GM20431 (cell line): ENCODE results near the gene LRG1.

Experiments used
- in situ Hi-C: fragments of 300-500 bp; cut with MseI, MboI; formaldehyde crosslinking; loops from one replicate; pipeline ENCODE4 v1.15.0; 2020; ENCODE audit warnings: low sequenced_read_pairs; ENCODE audit not compliant: unreplicated experiment

Gene LRG1

DNA sequence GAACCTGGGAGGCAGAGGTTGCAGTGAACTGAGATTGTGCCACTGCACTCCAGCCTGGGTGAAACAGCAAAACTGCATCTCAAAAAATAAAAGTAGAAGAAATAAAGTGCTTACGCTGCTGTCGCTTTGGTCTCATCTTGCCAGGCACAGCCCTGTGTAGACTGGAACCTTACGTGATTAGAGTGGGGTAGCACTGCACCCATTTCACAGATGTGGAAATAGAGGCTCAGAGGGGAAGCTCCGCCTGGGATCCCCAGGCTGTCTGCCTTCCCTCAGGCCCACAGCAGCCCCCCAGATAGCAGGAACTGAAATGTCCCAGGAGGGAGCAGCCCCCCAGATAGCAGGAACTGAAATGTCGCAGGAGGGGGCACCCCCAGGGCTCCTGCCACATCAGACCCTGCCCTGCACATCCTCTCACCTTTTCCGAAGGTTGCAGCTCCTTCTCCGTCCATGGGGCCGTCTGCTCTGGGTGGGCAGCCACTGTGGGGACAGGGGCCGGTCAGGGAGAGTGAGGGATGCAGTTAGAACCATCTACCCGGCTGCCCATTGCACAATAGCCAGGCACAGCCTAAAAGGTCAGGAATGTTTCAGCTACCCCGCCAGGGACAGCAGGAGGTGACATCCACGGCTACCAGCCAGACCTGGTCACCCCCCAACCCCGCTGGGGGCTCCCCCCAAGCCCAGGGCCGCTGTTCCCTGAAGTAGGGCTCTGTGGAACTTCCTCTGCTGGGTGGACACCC lies 23.5 kb downstream of the LRG1 start:
- in situ Hi-C loops = no loop called here

DNA sequence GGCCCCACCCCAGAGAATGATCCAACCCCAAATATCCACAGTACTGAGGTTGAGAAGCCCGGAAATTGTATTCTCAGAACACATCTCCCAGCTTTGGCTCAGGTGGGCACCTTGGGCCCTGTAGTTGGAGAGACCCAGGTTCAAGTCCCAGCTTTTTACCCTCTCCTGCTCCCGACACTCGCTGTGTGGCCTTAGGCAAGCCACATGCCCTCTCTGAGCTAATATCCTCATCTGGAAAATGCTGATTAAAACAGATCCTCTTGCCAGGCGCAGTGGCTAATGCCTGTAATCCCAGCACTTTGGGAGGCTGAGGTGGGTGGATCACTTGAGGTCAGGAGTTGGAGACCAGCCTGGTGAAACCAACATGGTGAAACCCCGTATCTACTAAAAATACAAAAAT lies 24.1 kb downstream of the LRG1 start:
- in situ Hi-C loops = no loop called here

DNA sequence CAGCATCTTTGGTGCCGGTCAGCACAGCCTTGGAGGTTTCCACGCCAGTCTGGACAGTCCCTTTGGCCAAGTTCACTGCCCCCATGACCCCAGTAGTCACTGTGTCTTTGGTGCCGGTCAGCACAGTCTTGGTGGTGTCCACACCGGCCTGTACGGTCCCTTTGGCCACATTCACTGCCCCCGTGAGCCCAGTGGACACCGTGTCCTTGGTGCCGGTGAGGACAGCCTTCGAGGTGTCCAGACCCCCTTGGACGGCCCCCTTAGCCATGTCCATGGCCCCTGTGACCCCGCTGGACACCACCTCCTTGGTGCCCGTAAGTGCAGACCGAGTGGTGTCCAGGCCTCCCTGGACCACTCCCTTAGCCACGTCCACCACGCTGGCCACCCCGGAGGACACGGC lies 26.6 kb downstream of the LRG1 start:
- in situ Hi-C loops = no loop called here

DNA sequence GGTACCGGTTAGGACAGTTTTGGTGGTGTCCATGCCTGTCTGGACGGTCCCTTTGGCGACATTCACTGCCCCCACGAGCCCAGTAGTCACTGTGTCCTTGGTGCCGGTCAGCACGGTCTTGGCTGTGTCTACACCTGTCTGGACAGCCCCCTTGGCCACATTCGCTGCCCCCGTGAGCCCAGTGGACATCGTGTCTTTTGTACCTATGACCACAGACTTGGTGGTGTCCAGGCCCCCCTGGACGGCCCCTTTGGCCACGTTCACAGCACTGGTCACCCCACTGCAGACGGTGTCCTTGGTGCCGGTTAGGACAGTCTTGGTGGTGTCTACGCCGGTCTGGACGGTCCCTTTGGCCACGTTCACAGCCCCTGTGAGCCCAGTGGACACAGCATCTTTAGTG lies 27.8 kb downstream of the LRG1 start:
- in situ Hi-C loops = no loop called here

DNA sequence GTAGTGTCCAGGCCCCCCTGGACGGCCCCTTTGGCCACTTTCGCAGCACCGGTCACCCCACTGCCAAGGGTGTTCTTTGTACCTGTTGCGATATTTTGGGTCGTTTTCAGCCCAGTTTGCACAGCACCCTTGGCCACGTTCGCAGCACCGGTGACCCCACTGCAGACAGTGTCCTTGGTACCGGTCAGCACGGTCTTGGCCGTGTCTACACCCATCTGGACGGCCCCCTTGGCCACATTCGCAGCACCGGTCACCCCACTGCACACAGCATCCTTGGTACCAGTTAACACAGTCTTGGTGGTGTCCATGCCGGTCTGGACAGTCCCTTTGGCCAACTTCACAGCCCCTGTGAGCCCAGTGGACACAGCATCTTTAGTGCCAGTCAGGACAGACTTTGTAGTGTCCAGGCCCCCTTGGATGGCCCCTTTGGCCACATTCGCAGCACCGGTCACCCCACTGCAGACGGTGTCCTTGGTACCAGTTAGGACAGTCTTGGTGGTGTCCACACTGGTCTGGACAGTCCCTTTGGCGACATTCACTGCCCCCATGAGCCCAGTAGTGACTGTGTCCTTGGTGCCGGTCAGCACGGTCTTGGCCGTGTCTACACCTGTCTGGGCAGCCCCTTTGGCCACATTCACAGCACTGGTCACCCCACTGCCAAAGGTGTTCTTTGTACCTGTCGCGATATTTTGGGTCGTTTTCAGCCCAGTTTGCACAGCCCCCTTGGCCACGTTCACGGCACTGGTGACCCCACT lies 28.4 kb downstream of the LRG1 start:
- in situ Hi-C loops = no loop called here

DNA sequence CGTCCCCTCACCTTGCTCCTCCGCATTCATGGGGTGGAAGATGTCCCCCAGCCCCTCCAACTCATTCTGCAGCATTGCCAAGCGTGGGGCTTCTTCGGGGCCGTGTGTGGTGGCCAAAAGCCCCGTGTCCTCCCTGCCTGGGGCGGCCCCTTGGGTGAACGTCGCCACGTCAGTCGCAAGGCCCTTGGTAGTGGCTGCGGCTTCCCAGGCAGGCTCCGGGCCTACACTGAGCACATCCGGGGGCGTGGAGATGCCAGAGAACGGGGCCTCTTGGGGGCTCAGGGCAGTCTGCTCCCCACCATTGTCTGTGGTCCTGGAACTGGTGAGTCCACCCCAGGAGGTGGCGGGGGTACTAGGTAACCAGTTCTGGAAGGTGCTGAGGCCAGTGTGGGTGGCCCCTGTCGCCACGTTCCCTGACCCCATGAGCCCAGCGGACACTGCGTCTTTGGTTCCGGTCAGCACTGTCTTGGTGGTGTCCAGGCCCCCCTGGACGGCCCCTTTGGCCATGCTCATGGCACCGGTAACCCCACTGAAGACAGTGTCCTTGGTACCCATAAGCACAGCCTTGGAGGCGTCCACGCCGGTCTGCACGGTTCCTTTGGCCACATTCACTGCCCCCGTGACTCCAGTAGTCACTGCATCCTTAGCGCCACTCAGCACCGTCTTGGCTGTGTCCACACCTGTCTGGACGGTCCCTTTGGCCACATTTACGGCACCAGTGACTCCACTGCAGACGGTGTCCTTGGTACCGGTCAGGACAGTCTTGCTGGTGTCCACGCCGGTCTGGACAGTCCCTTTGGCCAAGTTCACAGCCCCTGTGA lies 29.2 kb downstream of the LRG1 start:
- in situ Hi-C loops = no loop called here

DNA sequence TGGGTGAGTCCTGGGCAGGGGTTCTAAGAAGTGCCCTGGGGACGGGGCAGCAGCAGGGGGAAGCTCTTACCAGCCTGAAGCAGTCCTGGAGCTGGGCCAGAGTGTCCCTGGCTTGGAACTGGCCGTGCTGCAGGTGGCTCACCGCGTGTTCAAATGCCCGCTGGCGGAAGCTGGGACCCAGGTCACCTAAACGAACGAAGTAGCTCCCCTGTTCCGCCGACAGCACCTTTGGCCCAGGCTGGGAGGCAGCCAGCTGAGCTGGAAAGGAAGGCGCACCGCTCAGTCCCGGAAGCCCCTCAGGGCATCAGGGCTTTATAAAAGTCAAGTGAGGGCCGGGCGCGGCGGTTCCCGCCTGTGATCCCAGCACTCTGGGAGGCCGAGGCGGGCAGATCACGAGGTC lies 31.1 kb downstream of the LRG1 start:
- in situ Hi-C loops = no loop called here

DNA sequence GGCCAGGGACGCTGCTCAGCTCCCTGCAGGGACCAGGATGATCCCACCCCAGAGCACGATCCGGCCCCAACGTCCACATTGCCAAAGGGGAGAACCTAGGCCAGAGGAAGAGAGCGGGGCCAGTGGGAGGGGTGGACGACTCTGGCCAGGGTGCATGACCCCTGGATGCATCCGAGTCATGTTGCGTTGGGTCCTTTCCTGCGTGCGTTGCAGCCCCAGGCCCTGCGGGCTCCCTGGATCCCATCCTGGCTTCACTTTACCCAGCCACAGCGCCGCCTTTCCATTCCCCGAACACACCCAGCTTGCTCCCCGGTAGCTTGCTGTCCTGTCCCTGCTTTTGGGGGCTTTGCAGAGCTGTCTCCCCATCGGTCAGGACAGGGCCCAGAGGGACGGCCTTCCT lies 32.0 kb downstream of the LRG1 start:
- in situ Hi-C loops = no loop called here

DNA sequence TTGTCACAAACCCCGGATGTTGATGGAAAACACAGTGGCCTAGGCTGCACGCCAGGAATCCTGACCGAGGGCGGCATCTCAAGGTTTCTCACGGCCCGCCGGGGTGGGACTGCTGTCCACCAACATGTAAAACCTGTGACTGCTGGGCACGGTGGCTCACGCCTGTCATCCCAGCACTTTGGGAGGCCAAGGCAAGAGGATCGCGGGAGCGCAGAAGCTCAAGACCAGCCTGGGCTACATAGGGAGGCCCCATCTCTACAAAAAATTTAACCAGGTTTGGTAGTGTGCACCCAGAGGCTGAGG lies 32.7 kb downstream of the LRG1 start:
- in situ Hi-C loops = no loop called here

DNA sequence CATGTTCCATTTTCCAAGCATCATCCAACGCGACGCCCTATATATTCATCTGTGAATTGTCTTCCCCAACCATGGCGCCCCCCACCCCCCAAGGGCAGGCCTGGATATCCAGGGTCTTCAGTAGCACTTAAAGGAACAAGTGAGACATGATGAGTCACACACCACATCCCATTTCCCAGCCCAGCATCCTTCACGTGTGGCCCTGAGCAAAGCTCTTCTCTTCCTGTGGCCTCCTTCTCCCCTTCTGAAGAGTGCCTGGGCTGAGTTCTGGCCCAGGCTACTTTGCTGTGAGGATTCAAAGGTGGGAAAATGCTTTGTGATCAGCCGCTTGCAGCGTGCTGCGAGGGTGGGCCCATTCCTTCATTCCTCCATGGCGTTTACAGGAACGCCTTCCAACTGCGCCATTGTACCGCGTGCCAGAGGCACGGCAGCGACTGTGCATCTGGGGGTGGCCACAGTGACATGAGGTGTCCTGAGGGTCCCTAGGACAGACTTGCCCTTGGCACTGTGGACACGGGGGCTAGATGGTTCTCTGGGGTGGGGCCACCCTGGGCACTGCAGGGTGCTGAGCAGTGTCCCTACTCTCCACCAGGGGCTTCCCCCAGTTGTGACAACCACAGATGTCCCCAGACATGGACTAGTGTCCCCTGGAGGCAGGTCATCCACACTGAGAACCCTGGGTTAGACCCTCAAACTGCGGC lies 33.2 kb downstream of the LRG1 start:
- in situ Hi-C loops = no loop called here

DNA sequence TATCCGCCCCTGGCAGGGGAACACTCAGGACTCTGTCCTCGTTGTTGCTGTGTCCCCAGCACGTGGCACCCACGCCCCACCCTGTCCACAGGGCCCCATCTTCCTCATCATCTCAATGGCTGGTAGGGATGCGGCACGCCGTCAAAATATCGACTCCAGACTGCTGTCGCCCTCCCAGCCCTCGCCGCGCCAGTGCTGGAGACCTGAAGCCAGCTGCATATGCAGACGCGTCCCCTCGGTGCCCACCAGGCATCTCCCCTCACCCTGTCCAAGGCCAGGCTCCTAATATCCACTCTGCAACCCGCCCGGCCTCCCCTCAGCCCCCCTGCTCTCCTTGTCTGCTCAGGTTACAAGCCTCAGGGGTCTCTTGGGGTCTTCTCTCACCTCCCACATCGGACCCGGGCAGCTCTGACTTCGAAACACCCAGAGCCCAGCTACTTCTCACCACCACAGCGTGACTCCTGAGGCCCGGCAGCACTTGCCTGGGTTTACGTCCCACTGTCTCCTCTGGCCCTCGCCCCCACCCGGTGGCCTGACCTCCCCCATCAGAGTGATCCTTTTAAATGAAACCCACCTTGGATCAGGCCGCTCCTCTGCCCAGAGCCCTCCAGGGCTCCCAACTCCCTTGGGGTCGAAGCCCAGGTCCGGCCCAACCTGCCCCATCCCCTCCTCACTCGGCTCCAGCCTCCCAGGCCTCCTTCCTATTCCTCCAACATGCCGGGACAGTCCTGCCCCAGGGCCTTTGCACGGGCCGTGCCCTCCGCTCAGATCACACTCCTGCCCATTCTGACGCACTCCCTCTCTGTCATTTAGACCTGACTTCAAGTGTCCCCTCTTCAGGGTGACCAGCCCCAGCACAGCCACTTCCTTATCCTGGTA lies 34.0 kb downstream of the LRG1 start:
- in situ Hi-C loops = no loop called here

DNA sequence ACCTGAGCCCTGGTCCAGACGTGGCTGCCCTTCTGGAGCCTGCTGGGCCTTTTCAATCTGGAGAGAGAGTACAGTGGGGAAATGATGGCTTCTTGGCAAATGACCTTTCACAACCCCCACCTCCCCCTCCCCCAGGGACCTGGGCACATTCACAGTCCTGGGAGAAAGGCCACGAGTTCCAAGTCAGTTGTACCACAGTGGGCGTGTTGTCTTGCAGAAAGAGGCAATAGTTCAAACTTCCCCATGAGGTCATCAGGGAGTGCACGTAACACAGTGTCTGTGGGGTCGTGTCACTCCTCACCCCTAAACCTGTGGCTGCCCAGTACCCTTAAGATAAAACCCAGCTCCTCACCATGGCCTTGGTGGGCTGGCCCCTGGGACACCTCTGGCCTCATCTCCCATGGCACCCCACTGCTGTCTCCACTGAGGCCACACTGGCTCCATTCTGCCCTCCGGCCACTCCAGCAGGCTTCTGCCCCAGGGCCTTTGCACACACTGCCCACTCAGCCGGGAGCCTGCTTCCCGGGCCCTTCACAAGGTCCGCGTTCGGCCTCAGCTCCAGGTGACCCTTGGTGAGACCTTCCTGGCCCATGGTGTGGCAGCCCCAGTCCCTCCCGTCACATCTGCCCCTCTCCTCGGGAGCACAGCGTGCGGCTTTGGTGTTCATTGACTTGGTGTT lies 34.8 kb downstream of the LRG1 start:
- in situ Hi-C loops = no loop called here

DNA sequence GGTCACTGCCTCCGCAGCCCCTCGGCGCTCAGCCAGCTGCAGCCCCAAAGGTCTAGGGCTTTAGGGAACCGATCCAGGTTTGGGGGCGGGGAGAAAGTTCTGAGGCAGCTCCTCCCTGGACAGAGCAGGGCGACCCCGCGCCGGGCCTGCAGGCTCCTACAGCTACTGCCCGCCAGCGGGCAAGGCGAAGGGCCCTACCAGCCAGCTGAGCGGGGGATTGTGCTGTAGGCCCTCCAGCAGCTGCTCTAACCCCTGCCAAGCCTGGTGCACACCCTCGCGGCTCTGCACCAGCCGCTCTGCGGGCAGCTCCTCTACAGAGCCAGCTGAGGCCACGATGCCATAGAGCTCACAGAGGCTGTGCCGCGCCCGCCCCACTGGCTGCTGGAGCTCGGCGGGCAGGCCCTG lies 35.5 kb downstream of the LRG1 start:
- in situ Hi-C loops = no loop called here

DNA sequence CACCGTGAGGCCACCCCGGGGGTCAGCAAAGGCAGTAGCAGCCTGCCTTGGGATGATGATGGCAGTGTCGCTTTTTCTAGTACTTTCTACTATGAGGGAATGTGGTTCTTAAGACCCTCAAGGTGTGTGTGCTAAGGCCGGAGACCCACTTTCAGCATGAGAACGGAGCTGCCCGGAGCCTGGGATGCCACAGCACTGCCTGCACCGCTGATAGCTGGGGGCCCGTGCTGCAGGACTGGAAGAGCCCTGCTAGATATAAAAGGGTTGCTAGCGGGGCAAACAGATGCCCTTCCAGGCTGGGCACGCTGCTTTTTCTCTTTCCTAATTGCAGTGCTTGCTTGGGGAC lies 36.0 kb downstream of the LRG1 start:
- in situ Hi-C loops = no loop called here

DNA sequence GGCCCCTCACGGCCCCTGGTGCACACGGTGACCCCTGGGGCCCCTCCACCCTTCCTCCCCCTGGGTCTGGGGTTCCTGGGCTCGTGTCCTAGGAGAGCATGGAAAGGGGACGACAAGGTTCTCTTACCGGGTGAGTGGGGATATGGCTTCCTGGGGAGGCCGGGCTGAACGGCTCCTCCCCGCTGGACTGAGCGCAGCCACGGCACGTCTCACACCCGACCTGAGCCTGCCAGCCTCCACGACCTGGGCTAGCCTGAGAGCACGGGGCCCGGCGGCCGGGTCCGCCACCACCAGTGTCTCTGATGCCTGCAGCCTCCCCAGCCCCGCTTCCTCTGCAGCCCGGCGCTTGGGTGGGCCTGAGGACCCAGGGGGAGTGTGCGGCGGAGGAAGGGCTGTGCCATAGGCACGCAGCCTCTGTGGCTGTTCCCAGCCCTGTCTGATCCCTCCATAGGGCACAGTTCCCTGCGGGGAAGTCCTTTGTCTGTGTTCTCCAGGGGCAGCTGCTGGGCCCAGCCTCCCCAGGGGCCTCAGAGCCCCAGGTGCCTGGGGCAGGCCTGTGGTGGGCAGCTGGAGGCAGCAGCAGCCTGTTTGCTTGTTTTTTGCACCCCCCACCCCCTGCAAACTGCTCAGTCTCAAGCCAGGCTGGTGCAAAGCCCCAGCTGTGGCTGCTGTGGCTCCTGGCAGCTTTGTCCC lies 36.6 kb downstream of the LRG1 start:
- in situ Hi-C loops = no loop called here

DNA sequence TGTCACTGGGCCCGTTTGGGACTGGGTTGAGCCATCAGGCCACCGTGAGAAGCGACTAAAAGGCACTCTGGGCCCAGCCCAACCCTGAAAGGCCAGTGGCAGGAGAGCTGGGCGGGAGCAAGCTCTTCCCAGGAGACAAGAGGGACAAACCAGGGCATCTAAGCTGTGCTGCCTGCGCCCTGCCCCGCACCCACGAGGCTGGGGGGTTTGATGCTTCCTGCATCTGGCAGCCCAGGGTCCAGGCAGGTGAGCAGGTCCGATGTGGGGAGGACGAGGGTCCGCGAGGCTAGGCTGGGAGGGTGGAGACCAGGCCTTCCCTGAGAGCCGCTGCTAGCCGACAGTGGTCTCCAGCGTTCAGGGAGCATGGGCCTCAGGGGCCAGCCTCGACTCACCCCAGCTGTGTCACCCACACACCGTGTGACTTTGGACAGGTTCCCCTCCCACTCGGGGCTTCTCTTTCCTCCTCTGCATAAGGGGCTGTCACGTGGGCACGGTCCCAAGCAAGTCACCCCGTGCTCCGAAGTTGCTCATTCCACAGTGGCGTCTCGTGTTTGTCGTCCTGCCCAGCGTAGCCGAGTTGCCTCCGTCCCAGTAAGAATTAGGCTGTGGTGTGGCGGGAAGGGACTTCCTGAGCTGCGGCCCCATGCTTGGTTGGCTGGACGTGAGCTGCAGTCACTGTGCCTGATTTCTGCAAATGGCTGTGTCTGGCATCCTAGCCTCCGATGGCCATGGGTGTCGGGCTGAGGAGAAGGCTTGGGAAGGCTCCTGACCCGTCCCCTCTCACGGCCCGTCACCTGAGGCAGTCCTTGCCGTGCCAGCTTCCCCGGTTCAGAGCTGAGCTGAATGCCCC lies 37.3 kb downstream of the LRG1 start:
- in situ Hi-C loops = no loop called here

DNA sequence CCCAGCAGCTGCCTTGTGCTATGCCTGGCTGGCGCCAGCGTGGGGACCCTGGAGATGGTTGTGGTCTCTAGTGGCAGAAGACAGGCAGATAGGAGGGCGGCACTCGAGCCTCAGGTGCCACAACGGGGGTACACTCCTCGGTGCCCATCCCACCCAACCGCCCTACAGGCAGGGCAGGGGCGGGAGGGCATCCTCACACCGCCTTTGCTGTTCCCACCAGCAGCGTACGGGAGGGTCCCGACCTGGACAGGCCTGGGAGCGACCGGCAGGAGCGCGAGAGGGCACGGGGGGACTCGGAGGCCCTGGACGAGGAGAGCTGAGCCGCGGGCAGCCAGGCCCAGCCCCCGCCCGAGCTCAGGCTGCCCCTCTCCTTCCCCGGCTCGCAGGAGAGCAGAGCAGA lies 38.1 kb downstream of the LRG1 start:
- in situ Hi-C loops = no loop called here
